Mammary epithelial cell (primary cell): ENCODE measurements around the gene PEX1.

Experiments
- EZH2 ChIP-seq: IDR thresholded peaks from 2 replicates; pipeline ENCODE4 v1.6.1; 2012; ENCODE audit warnings: low read length, inconsistent platforms, borderline replicate concordance
- TF ChIP-seq, protein P1 (sequence below), 2 donors: IDR thresholded peaks in 1 of 2; conservative IDR thresholded peaks in 1 of 2; 2 replicates each; pipeline ENCODE4 v1.5.1; 2011 to 2012; ENCODE audit warnings: inconsistent platforms in 2 of 2, low read length in 2 of 2, mild to moderate bottlenecking in 2 of 2, control low read depth in 1 of 2, low read depth in 1 of 2; ENCODE audit not compliant: insufficient read depth in 1 of 2; ENCODE audit errors: extremely low read depth in 1 of 2

DNA sequence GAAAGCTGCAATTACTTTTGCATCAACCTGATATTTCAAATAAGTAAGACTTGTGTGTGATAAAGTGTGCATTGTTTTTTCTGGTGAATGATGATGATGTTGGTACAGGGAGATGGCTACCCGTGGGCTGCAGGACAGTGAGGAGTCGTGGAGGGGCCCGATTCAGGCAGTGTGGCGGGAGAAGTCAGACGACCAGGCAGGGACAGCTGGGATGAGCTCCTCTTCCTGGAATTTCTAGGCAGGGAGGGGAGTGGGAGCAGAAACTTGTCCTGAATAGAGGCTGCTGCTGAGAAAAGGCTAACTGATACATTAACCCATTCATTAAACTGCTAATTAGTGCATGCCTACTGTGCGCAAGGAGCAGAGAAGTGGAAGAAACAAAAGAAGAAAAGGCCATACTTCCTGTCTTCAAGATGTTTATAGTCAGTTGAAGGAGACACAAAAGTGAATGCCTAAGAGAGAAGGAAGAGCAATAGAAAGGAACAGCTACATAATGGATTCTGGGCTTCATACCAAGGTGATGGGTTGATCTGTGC, 90.3 kb downstream of the PEX1 start:
- TF ChIP-seq, protein P1, sequence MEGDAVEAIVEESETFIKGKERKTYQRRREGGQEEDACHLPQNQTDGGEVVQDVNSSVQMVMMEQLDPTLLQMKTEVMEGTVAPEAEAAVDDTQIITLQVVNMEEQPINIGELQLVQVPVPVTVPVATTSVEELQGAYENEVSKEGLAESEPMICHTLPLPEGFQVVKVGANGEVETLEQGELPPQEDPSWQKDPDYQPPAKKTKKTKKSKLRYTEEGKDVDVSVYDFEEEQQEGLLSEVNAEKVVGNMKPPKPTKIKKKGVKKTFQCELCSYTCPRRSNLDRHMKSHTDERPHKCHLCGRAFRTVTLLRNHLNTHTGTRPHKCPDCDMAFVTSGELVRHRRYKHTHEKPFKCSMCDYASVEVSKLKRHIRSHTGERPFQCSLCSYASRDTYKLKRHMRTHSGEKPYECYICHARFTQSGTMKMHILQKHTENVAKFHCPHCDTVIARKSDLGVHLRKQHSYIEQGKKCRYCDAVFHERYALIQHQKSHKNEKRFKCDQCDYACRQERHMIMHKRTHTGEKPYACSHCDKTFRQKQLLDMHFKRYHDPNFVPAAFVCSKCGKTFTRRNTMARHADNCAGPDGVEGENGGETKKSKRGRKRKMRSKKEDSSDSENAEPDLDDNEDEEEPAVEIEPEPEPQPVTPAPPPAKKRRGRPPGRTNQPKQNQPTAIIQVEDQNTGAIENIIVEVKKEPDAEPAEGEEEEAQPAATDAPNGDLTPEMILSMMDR (conservative IDR thresholded peaks at IDR 0.05 in 1 of 2, IDR thresholded peaks at IDR 0.05 in 1 of 2; ENCODE audit: extremely low read depth in 1 of 2, insufficient read depth in 1 of 2, low read depth in 1 of 2, low read length in 2 of 2) = no peak
- no peak for TF ChIP-seq EZH2
